Neutrophil (primary cell): ENCODE data around the gene MMRN2.

Experiments
- H3K27ac ChIP-seq: fragments of 200-600 bp; sonication (generic); 2 replicates; pipeline ENCODE4 v1.5.1; 2016; ENCODE audit warnings: mild to moderate bottlenecking, moderate library complexity
- H3K27me3 ChIP-seq: fragments of 200-600 bp; sonication (generic); 2 replicates; pipeline ENCODE4 v1.6.0; 2016; ENCODE audit warnings: mild to moderate bottlenecking
- H3K36me3 ChIP-seq: fragments of 200-600 bp; sonication (generic); 2 replicates; pipeline ENCODE4 v1.5.1; 2017
- H3K4me1 ChIP-seq, 2 experiments: fragments of 200-600 bp in 1 of 2; sonication (generic) in 1 of 2; 1 replicate in 1 of 2; 2 replicates in 1 of 2; pipeline versions ENCODE4 v1.5.1 to v1.6.1; 2013 to 2016; ENCODE audit warnings: low read depth in 1 of 2, low read length in 1 of 2, mild to moderate bottlenecking in 1 of 2, moderate library complexity in 1 of 2; ENCODE audit not compliant: control insufficient read depth in 1 of 2, insufficient read depth in 1 of 2
- H3K4me3 ChIP-seq, 2 experiments: fragments of 200-600 bp in 1 of 2; sonication (generic) in 1 of 2; 1 replicate in 1 of 2; 2 replicates in 1 of 2; pipeline ENCODE4 v1.5.1; 2013 to 2016; ENCODE audit warnings: low read depth in 1 of 2, low read length in 1 of 2, mild to moderate bottlenecking in 1 of 2, moderate library complexity in 1 of 2
- H3K9me3 ChIP-seq: fragments of 200-600 bp; sonication (generic); 2 replicates; pipeline ENCODE4 v1.5.1; 2016
- TF ChIP-seq, protein P1 (sequence below): fragments of 200-600 bp; sonication (generic); IDR thresholded peaks from 2 replicates; pipeline ENCODE4 v1.5.1; 2016; ENCODE audit warnings: antibody characterized with exemption

MMRN2 gene

DNA sequence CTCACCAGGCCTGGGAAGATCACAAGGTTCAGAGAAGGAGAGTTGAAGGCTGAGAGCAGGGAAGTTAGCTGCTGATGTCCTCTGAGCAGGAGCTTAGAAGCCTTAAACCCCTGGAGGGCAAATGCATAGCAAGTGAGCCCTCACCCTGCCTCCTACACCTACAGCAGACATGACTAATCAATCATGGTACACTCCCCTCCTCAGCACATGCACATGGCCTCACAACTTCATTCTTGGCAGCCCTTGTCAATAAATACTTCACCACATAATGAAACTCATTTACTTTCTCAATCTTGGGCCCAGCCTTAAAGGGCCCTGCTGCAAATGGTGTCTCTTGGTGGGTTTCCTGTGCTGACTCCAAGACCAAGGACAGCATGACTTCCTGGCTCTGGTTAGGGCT, 12.9 kb downstream of the MMRN2 start:
- Histone ChIP-seq H3K4me1 (peaks cover 0 to 1% of the 10 kb centered on the region in 2 experiments), H3K36me3 (no peaks in the 10 kb centered on the region), H3K27me3 (peaks cover 4% of the 10 kb centered on the region), H3K27ac (no peak overlapping the region), H3K4me3 (no peak overlapping the region), H3K9me3 (no peaks in the 10 kb centered on the region)
- TF ChIP-seq, protein P1, sequence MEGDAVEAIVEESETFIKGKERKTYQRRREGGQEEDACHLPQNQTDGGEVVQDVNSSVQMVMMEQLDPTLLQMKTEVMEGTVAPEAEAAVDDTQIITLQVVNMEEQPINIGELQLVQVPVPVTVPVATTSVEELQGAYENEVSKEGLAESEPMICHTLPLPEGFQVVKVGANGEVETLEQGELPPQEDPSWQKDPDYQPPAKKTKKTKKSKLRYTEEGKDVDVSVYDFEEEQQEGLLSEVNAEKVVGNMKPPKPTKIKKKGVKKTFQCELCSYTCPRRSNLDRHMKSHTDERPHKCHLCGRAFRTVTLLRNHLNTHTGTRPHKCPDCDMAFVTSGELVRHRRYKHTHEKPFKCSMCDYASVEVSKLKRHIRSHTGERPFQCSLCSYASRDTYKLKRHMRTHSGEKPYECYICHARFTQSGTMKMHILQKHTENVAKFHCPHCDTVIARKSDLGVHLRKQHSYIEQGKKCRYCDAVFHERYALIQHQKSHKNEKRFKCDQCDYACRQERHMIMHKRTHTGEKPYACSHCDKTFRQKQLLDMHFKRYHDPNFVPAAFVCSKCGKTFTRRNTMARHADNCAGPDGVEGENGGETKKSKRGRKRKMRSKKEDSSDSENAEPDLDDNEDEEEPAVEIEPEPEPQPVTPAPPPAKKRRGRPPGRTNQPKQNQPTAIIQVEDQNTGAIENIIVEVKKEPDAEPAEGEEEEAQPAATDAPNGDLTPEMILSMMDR, result no peak

- no peak overlapping the region for H3K27ac ChIP-seq
- H3K4me1 ChIP-seq, result peaks cover 0 to 3% of the 10 kb centered on the region in 2 experiments
- no peaks in the 10 kb centered on the region for H3K9me3 ChIP-seq
- H3K36me3 ChIP-seq, result no peaks in the 10 kb centered on the region
- H3K4me3 ChIP-seq, result no peak overlapping the region
- peaks cover 4% of the 10 kb centered on the region for H3K27me3 ChIP-seq
- TF ChIP-seq, protein P1, result no peak
Observed at GRCh38 chr10:86944031-86944419, 13.4 kb downstream of the MMRN2 start.

GRCh38 chr10:86943316-86944030, 13.9 kb downstream of the MMRN2 start:
- Histone ChIP-seq H3K27ac (no peak overlapping the region), H3K36me3 (no peaks in the 10 kb centered on the region), H3K9me3 (no peaks in the 10 kb centered on the region), H3K4me1 (peaks cover 0 to 3% of the 10 kb centered on the region in 2 experiments), H3K4me3 (no peak overlapping the region), H3K27me3 (peaks cover 4% of the 10 kb centered on the region)
- TF ChIP-seq, protein P1, result no peak

- TF ChIP-seq, protein P1, result no peak
- Histone ChIP-seq H3K9me3 (no peaks in the 10 kb centered on the region), H3K36me3 (no peaks in the 10 kb centered on the region), H3K27me3 (peaks cover 2% of the 10 kb centered on the region), H3K27ac (no peak overlapping the region), H3K4me3 (no peak overlapping the region), H3K4me1 (peaks cover 0 to 3% of the 10 kb centered on the region in 2 experiments)
Observed at GRCh38 chr10:86942441-86943315, 14.7 kb downstream of the MMRN2 start.

DNA sequence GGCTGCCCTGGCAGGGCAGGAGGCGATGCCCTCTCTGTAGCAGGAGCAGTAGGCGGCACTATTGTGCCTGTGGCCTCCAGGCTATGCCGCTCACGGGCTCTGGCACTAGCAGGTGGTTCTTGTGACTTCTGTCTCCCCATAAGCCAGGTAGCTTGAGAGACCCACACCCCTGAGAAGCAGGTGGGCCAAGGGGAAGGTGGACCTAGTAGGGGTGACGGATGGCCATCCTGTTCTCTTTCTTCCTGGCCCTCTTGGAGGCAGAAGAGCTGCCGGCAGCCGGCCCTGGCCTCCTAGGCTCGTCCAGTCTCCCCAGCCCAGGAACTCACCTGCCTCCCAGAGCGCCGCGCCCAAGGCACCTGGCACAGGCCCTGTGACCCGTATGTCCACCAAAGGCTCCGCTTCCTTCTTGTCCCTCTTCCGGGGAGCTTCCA, 15.4 kb downstream of the MMRN2 start:
- Histone ChIP-seq H3K4me1 (peaks cover 0 to 3% of the 10 kb centered on the region in 2 experiments), H3K4me3 (no peak overlapping the region), H3K36me3 (no peaks in the 10 kb centered on the region), H3K27me3 (no peaks in the 10 kb centered on the region), H3K9me3 (no peaks in the 10 kb centered on the region), H3K27ac (no peak overlapping the region)
- TF ChIP-seq, protein P1, result no peak
